ENCODE measurements around the gene ABCC8. TPM values are rescaled to one million over a fixed set of nuclear protein-coding genes. Genes with fewer than 3 reads are reported as not detected.

The ABCC8 gene
- polyA plus RNA-seq, 3 donors: not detected

DNA sequence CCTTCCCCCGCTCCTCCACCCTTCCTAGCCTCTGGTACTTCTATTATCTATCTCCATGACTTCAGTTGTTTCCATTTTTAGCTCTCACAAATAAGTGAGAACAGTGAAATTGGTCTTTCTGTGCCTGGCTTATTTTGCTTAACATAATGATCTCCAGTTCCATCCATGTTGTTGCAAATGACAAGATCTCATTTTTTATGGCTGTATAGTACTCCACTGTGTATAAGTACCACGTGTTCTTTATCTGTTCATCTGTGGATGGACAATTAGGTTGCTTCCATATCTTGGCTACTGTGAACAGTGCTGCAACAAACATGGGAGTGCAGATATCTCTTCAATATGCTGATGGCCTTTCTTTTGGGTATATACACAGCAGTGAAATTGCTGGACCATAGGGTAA, 6.9 kb upstream of the ABCC8 start:
- no peak overlapping the region for H2AFZ ChIP-seq (ENCODE audit: insufficient read depth, low read depth, low read length, poor library complexity, severe bottlenecking)
- H3K4me3 ChIP-seq (replicated peaks in 1 of 3; ENCODE audit: low read depth in 2 of 3, low read length in 3 of 3): no peak overlapping the region
- no peaks in the 10 kb centered on the region for H4K20me1 ChIP-seq (ENCODE audit: insufficient read depth, low read length)
- intact Hi-C loops (cut with micrococcal nuclease): no loop called here
- no peak for TF ChIP-seq CTCF (IDR thresholded peaks at IDR 0.05)
- H3K4me1 ChIP-seq (ENCODE audit: control insufficient read depth in 1 of 2, insufficient read depth in 2 of 2, low read length in 2 of 2): no peaks in the 10 kb centered on the region
- no peaks in the 10 kb centered on the region for H3K79me2 ChIP-seq (ENCODE audit: insufficient read depth, low read length)
- H3K4me2 ChIP-seq (replicated peaks; ENCODE audit: extremely low read depth, low read length, poor library complexity, severe bottlenecking): no peak overlapping the region
- Mint-ChIP-seq H3K4me1 (no peaks in the 10 kb centered on the region), H3K36me3 (no peaks in the 10 kb centered on the region), H3K27ac (no peak overlapping the region), H3K4me3 (no peak overlapping the region), H3K9me3 (peaks cover 0 to 6% (median 2%) of the 10 kb centered on the region in 7 donors), H3K27me3 (ENCODE audit: low read depth in 3 of 3) (peaks cover 7 to 19% (median 12%) of the 10 kb centered on the region in 3 donors)
- H3K27me3 ChIP-seq (ENCODE audit: control insufficient read depth in 2 of 2, insufficient read depth in 2 of 2, low read length in 2 of 2): peaks cover 5 to 9% of the 10 kb centered on the region in 2 donors
- no peak for DNase-seq
- H3K9me3 ChIP-seq (replicated peaks in 1 of 2; ENCODE audit: control insufficient read depth in 1 of 2, insufficient read depth in 1 of 2, low read length in 2 of 2): no peaks in the 10 kb centered on the region
- H3K27ac ChIP-seq (ENCODE audit: low read depth in 1 of 2, low read length in 2 of 2): no peak overlapping the region
- H3K36me3 ChIP-seq (replicated peaks in 1 of 2; ENCODE audit: control insufficient read depth in 1 of 2, insufficient read depth in 2 of 2, low read length in 2 of 2): no peaks in the 10 kb centered on the region
- WGBS (ENCODE audit: insufficient coverage): 80% methylated on average over 1 of the region's 2 CpGs
- H3K9ac ChIP-seq (ENCODE audit: insufficient read depth, low read length, poor library complexity, severe bottlenecking): no peak overlapping the region

DNA sequence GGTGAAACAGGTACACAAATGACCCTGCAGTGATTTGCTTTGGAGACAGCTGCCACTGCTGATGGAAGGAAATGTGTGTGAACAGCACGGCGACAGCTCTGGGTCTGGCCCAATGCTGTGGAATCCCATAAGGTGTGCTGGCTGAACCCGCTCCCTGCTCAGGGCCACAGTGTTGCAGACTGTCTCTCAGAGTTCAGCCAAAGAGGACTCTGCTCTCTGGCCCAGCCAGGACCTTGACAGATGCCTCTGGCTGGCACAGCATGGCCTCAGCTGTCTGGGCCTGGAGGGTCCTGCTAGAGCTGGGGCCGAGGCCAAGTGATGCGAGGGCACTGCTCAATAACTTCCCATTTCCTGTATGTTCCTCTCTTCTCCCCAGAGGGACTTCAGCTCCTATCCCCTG, 5.3 kb upstream of the ABCC8 start:
- H3K36me3 Mint-ChIP-seq: no peaks in the 10 kb centered on the region
- peaks cover 22 to 33% (median 26%) of the 10 kb centered on the region in 3 donors for H3K27me3 Mint-ChIP-seq (ENCODE audit: low read depth in 3 of 3)
- no peak overlapping the region for H3K27ac ChIP-seq (ENCODE audit: low read depth in 1 of 2, low read length in 2 of 2)
- H3K9ac ChIP-seq (ENCODE audit: insufficient read depth, low read length, poor library complexity, severe bottlenecking): no peak overlapping the region
- H3K9me3 Mint-ChIP-seq: peaks cover 0 to 7% (median 2%) of the 10 kb centered on the region in 7 donors
- H3K27me3 ChIP-seq (ENCODE audit: control insufficient read depth in 2 of 2, insufficient read depth in 2 of 2, low read length in 2 of 2): peaks cover 18 to 25% of the 10 kb centered on the region in 2 donors
- no peaks in the 10 kb centered on the region for H3K4me1 Mint-ChIP-seq
- no peak for TF ChIP-seq CTCF (IDR thresholded peaks at IDR 0.05)
- H3K4me3 Mint-ChIP-seq: no peak overlapping the region
- no peaks in the 10 kb centered on the region for H3K79me2 ChIP-seq (ENCODE audit: insufficient read depth, low read length)
- intact Hi-C loops (cut with micrococcal nuclease): no loop called here
- H3K4me3 ChIP-seq (replicated peaks in 1 of 3; ENCODE audit: low read depth in 2 of 3, low read length in 3 of 3): no peak overlapping the region
- no peak overlapping the region for H3K4me2 ChIP-seq (replicated peaks; ENCODE audit: extremely low read depth, low read length, poor library complexity, severe bottlenecking)
- no peaks in the 10 kb centered on the region for H3K9me3 ChIP-seq (replicated peaks in 1 of 2; ENCODE audit: control insufficient read depth in 1 of 2, insufficient read depth in 1 of 2, low read length in 2 of 2)
- no peaks in the 10 kb centered on the region for H4K20me1 ChIP-seq (ENCODE audit: insufficient read depth, low read length)
- H3K4me1 ChIP-seq (ENCODE audit: control insufficient read depth in 1 of 2, insufficient read depth in 2 of 2, low read length in 2 of 2): no peaks in the 10 kb centered on the region
- no peak overlapping the region for H3K27ac Mint-ChIP-seq
- no peak for DNase-seq
- H2AFZ ChIP-seq (ENCODE audit: insufficient read depth, low read depth, low read length, poor library complexity, severe bottlenecking): no peak overlapping the region
- H3K36me3 ChIP-seq (replicated peaks in 1 of 2; ENCODE audit: control insufficient read depth in 1 of 2, insufficient read depth in 2 of 2, low read length in 2 of 2): no peaks in the 10 kb centered on the region
- WGBS (ENCODE audit: insufficient coverage): 72% methylated on average over 2 of the region's 5 CpGs

Data from CD14-positive monocyte (primary cell).